ENCODE results near the gene SLC34A3.

Gene SLC34A3

DNA sequence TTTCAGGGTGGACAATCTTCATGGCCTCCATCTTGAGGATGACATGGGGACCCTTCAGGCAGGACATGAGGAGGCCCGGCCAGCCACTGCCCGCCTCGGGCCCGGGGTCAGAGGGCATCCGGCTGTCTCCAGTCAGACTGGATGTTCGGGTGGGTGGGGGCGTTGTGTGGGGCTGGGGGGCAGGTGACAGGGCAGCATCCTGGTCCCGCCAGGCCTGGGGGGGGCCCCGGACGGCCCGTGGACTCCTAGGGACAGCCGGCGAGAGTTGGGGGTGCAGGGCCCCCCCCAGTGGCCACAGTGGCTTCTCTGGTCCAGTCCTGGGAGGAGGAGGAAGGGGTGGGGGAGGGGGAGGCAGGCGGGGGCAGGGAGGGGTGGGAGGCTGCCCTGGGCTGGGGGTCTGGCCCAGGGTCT lies 9.6 kb upstream of the SLC34A3 start:
- no peak overlapping the region for H3K4ac ChIP-seq (ENCODE audit: low read depth, low read length)
- no peak overlapping the region for H4K5ac ChIP-seq (ENCODE audit: low read length)
- no peak overlapping the region for H3K9ac ChIP-seq (ENCODE audit: low read length)
- H3K27me3 ChIP-seq (ENCODE audit: insufficient read depth, low read length, poor library complexity): peaks cover 2% of the 10 kb centered on the region
- DNase-seq: no peak
- H2BK5ac ChIP-seq (ENCODE audit: low read length): no peak overlapping the region
- no peaks in the 10 kb centered on the region for H3K79me1 ChIP-seq (ENCODE audit: low read length)
- no peaks in the 10 kb centered on the region for H3K79me2 ChIP-seq (ENCODE audit: control insufficient read depth, insufficient read depth, low read length)
- H3K4me2 ChIP-seq (ENCODE audit: low read length): no peak overlapping the region
- no peak overlapping the region for H2BK120ac ChIP-seq (ENCODE audit: low read depth, low read length)
- no CpG with 5 or more reads among the region's 14 CpGs for WGBS (ENCODE audit: extremely low coverage, insufficient coverage, low lambda C conversion rate)
- no peak overlapping the region for H3K27ac ChIP-seq (ENCODE audit: low read depth, low read length)
- no peak overlapping the region for H3K23ac ChIP-seq (ENCODE audit: low read length)
- H2BK15ac ChIP-seq (replicated peaks; ENCODE audit: low read depth): no peak overlapping the region
- no peak overlapping the region for H4K8ac ChIP-seq (ENCODE audit: low read depth, low read length)
- H3K56ac ChIP-seq (ENCODE audit: low read length): peak overlapping the region; percentile 84
- H2AK5ac ChIP-seq (ENCODE audit: low read length): no peak overlapping the region
- H3K36me3 ChIP-seq (ENCODE audit: control insufficient read depth, insufficient read depth, low read length): no peaks in the 10 kb centered on the region
- no peak overlapping the region for H3K18ac ChIP-seq (ENCODE audit: low read length)
- H3K4me3 ChIP-seq (ENCODE audit: low read length): no peak overlapping the region
- peaks cover 5% of the 10 kb centered on the region for H3K4me1 ChIP-seq (ENCODE audit: control insufficient read depth, low read depth, low read length)

GRCh38 chr9:137221506-137222111 lies 9.1 kb upstream of the SLC34A3 start:
- no peak overlapping the region for H3K4ac ChIP-seq (ENCODE audit: low read depth, low read length)
- H3K27me3 ChIP-seq (ENCODE audit: insufficient read depth, low read length, poor library complexity): peaks cover 2% of the 10 kb centered on the region
- DNase-seq: peak; percentile 30
- peak overlapping the region; percentile 84 for H3K56ac ChIP-seq (ENCODE audit: low read length)
- WGBS (ENCODE audit: extremely low coverage, insufficient coverage, low lambda C conversion rate): no CpG with 5 or more reads among the region's 61 CpGs
- no peak overlapping the region for H2BK15ac ChIP-seq (replicated peaks; ENCODE audit: low read depth)
- H3K18ac ChIP-seq (ENCODE audit: low read length): peak overlapping the region; percentile 11
- H4K5ac ChIP-seq (ENCODE audit: low read length): no peak overlapping the region
- no peak overlapping the region for H2BK5ac ChIP-seq (ENCODE audit: low read length)
- no peak overlapping the region for H2AK5ac ChIP-seq (ENCODE audit: low read length)
- H3K4me1 ChIP-seq (ENCODE audit: control insufficient read depth, low read depth, low read length): peaks cover 5% of the 10 kb centered on the region
- no peak overlapping the region for H3K27ac ChIP-seq (ENCODE audit: low read depth, low read length)
- H2BK120ac ChIP-seq (ENCODE audit: low read depth, low read length): no peak overlapping the region
- H3K79me1 ChIP-seq (ENCODE audit: low read length): no peaks in the 10 kb centered on the region
- no peak overlapping the region for H4K8ac ChIP-seq (ENCODE audit: low read depth, low read length)
- no peak overlapping the region for H3K23ac ChIP-seq (ENCODE audit: low read length)
- H3K4me3 ChIP-seq (ENCODE audit: low read length): no peak overlapping the region
- H3K4me2 ChIP-seq (ENCODE audit: low read length): peak overlapping the region; percentile 11
- H3K36me3 ChIP-seq (ENCODE audit: control insufficient read depth, insufficient read depth, low read length): no peaks in the 10 kb centered on the region
- H3K79me2 ChIP-seq (ENCODE audit: control insufficient read depth, insufficient read depth, low read length): no peaks in the 10 kb centered on the region
- peak overlapping the region; percentile 54 for H3K9ac ChIP-seq (ENCODE audit: low read length)

DNA sequence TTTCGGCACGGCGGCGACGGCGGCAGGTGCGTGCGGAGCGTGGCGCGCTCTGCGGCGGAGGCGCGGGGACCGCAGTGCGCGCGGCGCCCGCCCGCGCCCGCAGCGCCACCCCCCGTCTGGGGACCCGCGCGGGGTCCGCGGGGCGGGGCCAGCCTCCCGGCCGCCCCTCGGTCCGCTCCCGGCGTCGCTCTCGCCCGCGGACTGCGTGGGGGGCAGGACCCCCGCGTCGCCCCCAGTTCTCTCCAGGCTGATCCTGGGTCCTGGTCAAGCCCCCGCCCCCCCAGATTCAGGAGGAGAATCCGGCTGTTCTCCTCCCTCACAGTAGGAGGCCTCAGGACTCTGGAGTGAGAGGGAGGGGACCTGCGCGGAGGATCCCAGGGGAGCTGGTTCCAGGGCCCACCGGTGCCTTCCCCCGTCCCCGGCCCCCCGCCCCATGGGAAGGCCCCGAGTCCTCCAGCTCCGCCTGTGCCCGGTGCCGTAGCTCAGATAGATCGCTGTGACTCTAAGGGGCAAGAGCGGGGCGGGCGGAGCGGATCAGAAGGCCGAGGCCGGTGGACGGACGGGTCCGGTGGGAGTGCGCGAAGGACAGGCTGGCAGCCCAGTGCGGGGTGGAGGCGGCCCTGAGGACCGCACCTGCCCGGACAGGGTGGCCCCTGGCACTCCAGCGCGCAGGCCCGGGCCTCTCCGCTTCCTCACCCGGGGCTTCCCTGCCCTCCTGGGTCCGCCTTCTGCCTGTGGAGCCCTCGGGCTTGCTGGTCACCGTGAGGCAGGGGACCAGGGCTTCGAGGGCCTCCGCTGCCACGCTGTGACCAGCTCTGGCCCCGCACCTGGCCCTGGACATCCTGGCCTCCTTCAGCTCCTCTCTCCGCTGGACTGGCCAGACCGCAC lies 8.3 kb upstream of the SLC34A3 start, which contains the start of gene RNF208:
TSS of gene RNF208 (minus strand) at position 51 of the 888 bp plus-strand sequence. CDS start 1,028 bp downstream, outside the sequence.
- Histone ChIP-seq H3K4me1 (ENCODE audit: control insufficient read depth, low read depth, low read length) (peaks cover 5% of the 10 kb centered on the region), H3K27me3 (ENCODE audit: insufficient read depth, low read length, poor library complexity) (peaks cover 2% of the 10 kb centered on the region), H3K18ac (ENCODE audit: low read length) (peak within 1 kb of the TSS; percentile 11), H3K79me2 (ENCODE audit: control insufficient read depth, insufficient read depth, low read length) (no peaks in the 10 kb centered on the region), H3K9ac (ENCODE audit: low read length) (peak within 1 kb of the TSS; percentile 65), H3K56ac (ENCODE audit: low read length) (peak within 1 kb of the TSS; percentile 84), H2AK5ac (ENCODE audit: low read length) (no peak within 1 kb of the TSS), H2BK5ac (ENCODE audit: low read length) (no peak within 1 kb of the TSS), H3K4ac (ENCODE audit: low read depth, low read length) (no peak within 1 kb of the TSS), H3K36me3 (ENCODE audit: control insufficient read depth, insufficient read depth, low read length) (no peaks in the 10 kb centered on the region), H3K27ac (ENCODE audit: low read depth, low read length) (no peak within 1 kb of the TSS), H3K79me1 (ENCODE audit: low read length) (no peaks in the 10 kb centered on the region), H4K8ac (ENCODE audit: low read depth, low read length) (peak within 1 kb of the TSS; percentile 17), H3K4me2 (ENCODE audit: low read length) (peak within 1 kb of the TSS; percentile 61), H4K5ac (ENCODE audit: low read length) (no peak within 1 kb of the TSS), H3K4me3 (ENCODE audit: low read length) (no peak within 1 kb of the TSS), H2BK120ac (ENCODE audit: low read depth, low read length) (no peak within 1 kb of the TSS), H2BK15ac (replicated peaks; ENCODE audit: low read depth) (no peak within 1 kb of the TSS), H3K23ac (ENCODE audit: low read length) (no peak within 1 kb of the TSS)
- DNase-seq: no peak
- WGBS (ENCODE audit: extremely low coverage, insufficient coverage, low lambda C conversion rate): no CpG with 5 or more reads among the region's 88 CpGs

GRCh38 chr9:137223078-137223970 lies 7.4 kb upstream of the SLC34A3 start:
- H3K27me3 ChIP-seq (ENCODE audit: insufficient read depth, low read length, poor library complexity): peaks cover 2% of the 10 kb centered on the region
- no CpG with 5 or more reads among the region's 63 CpGs for WGBS (ENCODE audit: extremely low coverage, insufficient coverage, low lambda C conversion rate)

GRCh38 chr9:137224830-137225694 lies 5.6 kb upstream of the SLC34A3 start, which contains the start of gene CYSRT1:
CYSRT1 (plus strand) TSS chr9:137225174; CDS start chr9:137225622, 448 bp downstream.
- H3K27ac ChIP-seq (ENCODE audit: low read depth, low read length): no peak within 1 kb of the TSS
- H3K4me1 ChIP-seq (ENCODE audit: control insufficient read depth, low read depth, low read length): no peaks in the 10 kb centered on the region
- no peak within 1 kb of the TSS for H2BK15ac ChIP-seq (replicated peaks; ENCODE audit: low read depth)
- H3K4ac ChIP-seq (ENCODE audit: low read depth, low read length): peak within 1 kb of the TSS; percentile 76
- no peak for DNase-seq
- no peak within 1 kb of the TSS for H2BK5ac ChIP-seq (ENCODE audit: low read length)
- H3K27me3 ChIP-seq (ENCODE audit: insufficient read depth, low read length, poor library complexity): peaks cover 2% of the 10 kb centered on the region
- H3K79me2 ChIP-seq (ENCODE audit: control insufficient read depth, insufficient read depth, low read length): no peaks in the 10 kb centered on the region
- H3K9ac ChIP-seq (ENCODE audit: low read length): peak within 1 kb of the TSS; percentile 91
- H2AK5ac ChIP-seq (ENCODE audit: low read length): no peak within 1 kb of the TSS
- no peak within 1 kb of the TSS for H3K23ac ChIP-seq (ENCODE audit: low read length)
- peak within 1 kb of the TSS; percentile 92 for H3K56ac ChIP-seq (ENCODE audit: low read length)
- H3K36me3 ChIP-seq (ENCODE audit: control insufficient read depth, insufficient read depth, low read length): no peaks in the 10 kb centered on the region
- H3K79me1 ChIP-seq (ENCODE audit: low read length): no peaks in the 10 kb centered on the region
- H3K4me2 ChIP-seq (ENCODE audit: low read length): no peak within 1 kb of the TSS
- H2BK120ac ChIP-seq (ENCODE audit: low read depth, low read length): no peak within 1 kb of the TSS
- no peak within 1 kb of the TSS for H3K18ac ChIP-seq (ENCODE audit: low read length)
- no peak within 1 kb of the TSS for H4K5ac ChIP-seq (ENCODE audit: low read length)
- WGBS (ENCODE audit: extremely low coverage, insufficient coverage, low lambda C conversion rate): no CpG with 5 or more reads among the region's 23 CpGs
- H4K8ac ChIP-seq (ENCODE audit: low read depth, low read length): peak within 1 kb of the TSS; percentile 43
- H3K4me3 ChIP-seq (ENCODE audit: low read length): no peak within 1 kb of the TSS

More at GRCh38 chr9:137223078-137223970, 7.4 kb upstream of the SLC34A3 start:
- no peak overlapping the region for H2BK5ac ChIP-seq (ENCODE audit: low read length)
- DNase-seq: peak; percentile 98
- no peaks in the 10 kb centered on the region for H3K36me3 ChIP-seq (ENCODE audit: control insufficient read depth, insufficient read depth, low read length)
- peak overlapping the region; percentile 87 for H3K4me3 ChIP-seq (ENCODE audit: low read length)
- peak overlapping the region; percentile 73 for H3K27ac ChIP-seq (ENCODE audit: low read depth, low read length)
- H4K8ac ChIP-seq (ENCODE audit: low read depth, low read length): peak overlapping the region; percentile 43
- H2BK15ac ChIP-seq (replicated peaks; ENCODE audit: low read depth): no peak overlapping the region
- H3K18ac ChIP-seq (ENCODE audit: low read length): peak overlapping the region; percentile 44
- no peak overlapping the region for H2AK5ac ChIP-seq (ENCODE audit: low read length)
- H3K79me1 ChIP-seq (ENCODE audit: low read length): no peaks in the 10 kb centered on the region
- no peak overlapping the region for H2BK120ac ChIP-seq (ENCODE audit: low read depth, low read length)
- no peak overlapping the region for H4K5ac ChIP-seq (ENCODE audit: low read length)
- H3K4me2 ChIP-seq (ENCODE audit: low read length): peak overlapping the region; percentile 87
- H3K4me1 ChIP-seq (ENCODE audit: control insufficient read depth, low read depth, low read length): peaks cover 5% of the 10 kb centered on the region
- H3K9ac ChIP-seq (ENCODE audit: low read length): peak overlapping the region; percentile 91
- H3K23ac ChIP-seq (ENCODE audit: low read length): no peak overlapping the region
- H3K4ac ChIP-seq (ENCODE audit: low read depth, low read length): peak overlapping the region; percentile 76
- no peaks in the 10 kb centered on the region for H3K79me2 ChIP-seq (ENCODE audit: control insufficient read depth, insufficient read depth, low read length)
- H3K56ac ChIP-seq (ENCODE audit: low read length): peak overlapping the region; percentile 92

All from mesendoderm (in vitro differentiated cells).